GM12878 (cell line): ENCODE measurements around the gene MYO16.

ENCODE experiments used
- BCL11A ChIP-seq: IDR thresholded peaks from 2 replicates; pipeline ENCODE4 v1.6.1; 2011; ENCODE audit warnings: low read depth, low read length
- EGR1 ChIP-seq, 2 experiments: IDR thresholded peaks; 1 replicate in 1 of 2; 2 replicates in 1 of 2; pipeline ENCODE4 v1.6.1; 2011 to 2012; ENCODE audit warnings: low read depth in 2 of 2, low read length in 2 of 2, borderline replicate concordance in 1 of 2, mild to moderate bottlenecking in 1 of 2, moderate library complexity in 1 of 2
- FOS ChIP-seq: IDR thresholded peaks from 3 replicates; pipeline ENCODE4 v1.6.1; 2011; ENCODE audit warnings: borderline replicate concordance; ENCODE audit not compliant: insufficient read length; ENCODE audit errors: extremely low read depth
- GATAD2B ChIP-seq: fragments of 450-650 bp; conservative IDR thresholded peaks from 2 replicates; pipeline ENCODE4 v1.6.1; 2017; ENCODE audit warnings: low read depth, mild to moderate bottlenecking, moderate library complexity
- NFYB ChIP-seq: IDR thresholded peaks from 2 replicates; pipeline ENCODE4 v1.6.1; 2011; ENCODE audit warnings: low read depth, mild to moderate bottlenecking, low read length, improper control_type of control experiment, moderate library complexity; ENCODE audit not compliant: insufficient read depth
- POLR2A ChIP-seq: IDR thresholded peaks from 2 replicates; pipeline ENCODE4 v1.6.1; 2011; ENCODE audit warnings: low read depth, mild to moderate bottlenecking, low read length
- POLR2AphosphoS5 ChIP-seq: IDR thresholded peaks from 2 replicates; pipeline ENCODE4 v1.6.1; 2011; ENCODE audit warnings: mild to moderate bottlenecking, low read length, inconsistent platforms
- SUZ12 ChIP-seq: fragments of 200-600 bp; sonication (generic); IDR thresholded peaks from one replicate; pipeline ENCODE4 v1.6.1; 2018; ENCODE audit warnings: antibody characterized with exemption, mild to moderate bottlenecking; ENCODE audit not compliant: unreplicated experiment
- TF ChIP-seq, protein P1 (sequence below), 3 experiments: IDR thresholded peaks in 2 of 3; conservative IDR thresholded peaks in 1 of 3; 2 replicates each; pipeline ENCODE4 v1.5.1; 2011; ENCODE audit warnings: low read depth in 3 of 3, low read length in 3 of 3, mild to moderate bottlenecking in 3 of 3, control low read depth in 2 of 3, moderate library complexity in 2 of 3, inconsistent platforms in 1 of 3, mixed read lengths in 1 of 3; ENCODE audit not compliant: control insufficient read depth in 2 of 3, insufficient read depth in 1 of 3; ENCODE audit errors: extremely low read depth in 1 of 3
- TF ChIP-seq, protein P2 (sequence below): IDR thresholded peaks from 2 replicates; pipeline ENCODE4 v1.6.1; 2012; ENCODE audit warnings: mild to moderate bottlenecking, low read depth, low read length

DNA sequence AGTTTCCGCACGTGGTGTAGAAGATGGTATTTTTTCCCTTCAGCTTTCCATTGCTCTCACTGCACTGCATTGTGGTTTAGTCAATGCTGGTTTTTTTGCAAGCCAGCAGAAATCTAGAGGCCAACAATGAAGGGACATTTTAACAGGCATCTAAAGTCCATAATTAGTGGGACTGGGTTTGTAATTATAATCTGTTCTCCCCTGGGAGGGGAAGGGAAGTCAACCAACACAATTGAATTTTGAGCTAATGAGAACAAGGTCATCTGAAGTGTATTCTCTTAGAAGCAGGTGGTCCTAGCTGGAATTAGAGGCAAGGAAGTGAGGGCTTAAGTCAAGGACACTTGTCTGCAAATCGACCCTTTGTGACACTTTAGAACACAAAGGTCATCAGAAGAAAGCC lies 156.4 kb downstream of the MYO16 start:
- no peak for TF ChIP-seq BCL11A
- TF ChIP-seq POLR2AphosphoS5, result no peak
- no peak for TF ChIP-seq NFYB
- no peak for TF ChIP-seq EGR1 (IDR thresholded peaks at IDR 0.05; ENCODE audit: borderline replicate concordance in 1 of 2, low read depth in 2 of 2, low read length in 2 of 2)
- no peak for TF ChIP-seq POLR2A
- TF ChIP-seq, protein P1, sequence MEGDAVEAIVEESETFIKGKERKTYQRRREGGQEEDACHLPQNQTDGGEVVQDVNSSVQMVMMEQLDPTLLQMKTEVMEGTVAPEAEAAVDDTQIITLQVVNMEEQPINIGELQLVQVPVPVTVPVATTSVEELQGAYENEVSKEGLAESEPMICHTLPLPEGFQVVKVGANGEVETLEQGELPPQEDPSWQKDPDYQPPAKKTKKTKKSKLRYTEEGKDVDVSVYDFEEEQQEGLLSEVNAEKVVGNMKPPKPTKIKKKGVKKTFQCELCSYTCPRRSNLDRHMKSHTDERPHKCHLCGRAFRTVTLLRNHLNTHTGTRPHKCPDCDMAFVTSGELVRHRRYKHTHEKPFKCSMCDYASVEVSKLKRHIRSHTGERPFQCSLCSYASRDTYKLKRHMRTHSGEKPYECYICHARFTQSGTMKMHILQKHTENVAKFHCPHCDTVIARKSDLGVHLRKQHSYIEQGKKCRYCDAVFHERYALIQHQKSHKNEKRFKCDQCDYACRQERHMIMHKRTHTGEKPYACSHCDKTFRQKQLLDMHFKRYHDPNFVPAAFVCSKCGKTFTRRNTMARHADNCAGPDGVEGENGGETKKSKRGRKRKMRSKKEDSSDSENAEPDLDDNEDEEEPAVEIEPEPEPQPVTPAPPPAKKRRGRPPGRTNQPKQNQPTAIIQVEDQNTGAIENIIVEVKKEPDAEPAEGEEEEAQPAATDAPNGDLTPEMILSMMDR (IDR thresholded peaks at IDR 0.05 in 2 of 3, conservative IDR thresholded peaks at IDR 0.05 in 1 of 3; ENCODE audit: control insufficient read depth in 2 of 3, extremely low read depth in 1 of 3, insufficient read depth in 1 of 3, low read depth in 3 of 3, low read length in 3 of 3), result no peak
- no peak for TF ChIP-seq GATAD2B
- no peak for TF ChIP-seq SUZ12
- TF ChIP-seq FOS, result no peak
- TF ChIP-seq, protein P2, sequence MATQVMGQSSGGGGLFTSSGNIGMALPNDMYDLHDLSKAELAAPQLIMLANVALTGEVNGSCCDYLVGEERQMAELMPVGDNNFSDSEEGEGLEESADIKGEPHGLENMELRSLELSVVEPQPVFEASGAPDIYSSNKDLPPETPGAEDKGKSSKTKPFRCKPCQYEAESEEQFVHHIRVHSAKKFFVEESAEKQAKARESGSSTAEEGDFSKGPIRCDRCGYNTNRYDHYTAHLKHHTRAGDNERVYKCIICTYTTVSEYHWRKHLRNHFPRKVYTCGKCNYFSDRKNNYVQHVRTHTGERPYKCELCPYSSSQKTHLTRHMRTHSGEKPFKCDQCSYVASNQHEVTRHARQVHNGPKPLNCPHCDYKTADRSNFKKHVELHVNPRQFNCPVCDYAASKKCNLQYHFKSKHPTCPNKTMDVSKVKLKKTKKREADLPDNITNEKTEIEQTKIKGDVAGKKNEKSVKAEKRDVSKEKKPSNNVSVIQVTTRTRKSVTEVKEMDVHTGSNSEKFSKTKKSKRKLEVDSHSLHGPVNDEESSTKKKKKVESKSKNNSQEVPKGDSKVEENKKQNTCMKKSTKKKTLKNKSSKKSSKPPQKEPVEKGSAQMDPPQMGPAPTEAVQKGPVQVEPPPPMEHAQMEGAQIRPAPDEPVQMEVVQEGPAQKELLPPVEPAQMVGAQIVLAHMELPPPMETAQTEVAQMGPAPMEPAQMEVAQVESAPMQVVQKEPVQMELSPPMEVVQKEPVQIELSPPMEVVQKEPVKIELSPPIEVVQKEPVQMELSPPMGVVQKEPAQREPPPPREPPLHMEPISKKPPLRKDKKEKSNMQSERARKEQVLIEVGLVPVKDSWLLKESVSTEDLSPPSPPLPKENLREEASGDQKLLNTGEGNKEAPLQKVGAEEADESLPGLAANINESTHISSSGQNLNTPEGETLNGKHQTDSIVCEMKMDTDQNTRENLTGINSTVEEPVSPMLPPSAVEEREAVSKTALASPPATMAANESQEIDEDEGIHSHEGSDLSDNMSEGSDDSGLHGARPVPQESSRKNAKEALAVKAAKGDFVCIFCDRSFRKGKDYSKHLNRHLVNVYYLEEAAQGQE, result no peak
